ENCODE data around the gene PRR15L. TPM values are rescaled to one million over a fixed set of nuclear protein-coding genes. Genes with fewer than 3 reads are reported as not detected.

Gene PRR15L
- total RNA-seq, 4 donors from 2014 or later: 9.9 to 45.1 (median 24.3) TPM

DNA sequence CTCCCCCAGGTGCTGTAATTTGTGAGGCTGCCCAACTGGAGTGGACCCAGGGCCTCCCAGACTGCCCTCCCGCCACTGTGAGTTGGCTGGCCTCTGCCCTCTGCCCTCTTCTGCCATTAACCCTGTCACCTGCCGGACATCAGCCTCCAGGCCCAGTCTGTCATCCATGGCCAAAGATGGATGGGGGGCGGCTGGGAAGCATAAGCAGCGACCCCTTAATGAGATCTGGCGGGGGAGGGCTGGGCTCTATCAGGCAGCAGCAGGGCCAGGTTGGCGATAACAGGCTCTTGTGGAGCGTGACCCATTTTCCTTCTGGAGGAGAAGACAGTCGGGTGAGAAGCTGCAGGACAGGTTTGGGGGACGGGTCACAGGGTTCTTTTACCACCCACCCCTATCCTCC lies 38.5 kb upstream of the PRR15L start:
- intact Hi-C loops (cut with DNase I; ENCODE audit: low total_unique reads): no loop called here
- 62 to 65% methylated on average over 9 of the region's 9 CpGs for WGBS, 2 donors
- H3K4me3 ChIP-seq (ENCODE audit: low read depth, poor library complexity, severe bottlenecking): no peak overlapping the region
- no peak for DNase-seq (ENCODE audit: low spot score in 2 of 2)
- TF ChIP-seq, protein P1, sequence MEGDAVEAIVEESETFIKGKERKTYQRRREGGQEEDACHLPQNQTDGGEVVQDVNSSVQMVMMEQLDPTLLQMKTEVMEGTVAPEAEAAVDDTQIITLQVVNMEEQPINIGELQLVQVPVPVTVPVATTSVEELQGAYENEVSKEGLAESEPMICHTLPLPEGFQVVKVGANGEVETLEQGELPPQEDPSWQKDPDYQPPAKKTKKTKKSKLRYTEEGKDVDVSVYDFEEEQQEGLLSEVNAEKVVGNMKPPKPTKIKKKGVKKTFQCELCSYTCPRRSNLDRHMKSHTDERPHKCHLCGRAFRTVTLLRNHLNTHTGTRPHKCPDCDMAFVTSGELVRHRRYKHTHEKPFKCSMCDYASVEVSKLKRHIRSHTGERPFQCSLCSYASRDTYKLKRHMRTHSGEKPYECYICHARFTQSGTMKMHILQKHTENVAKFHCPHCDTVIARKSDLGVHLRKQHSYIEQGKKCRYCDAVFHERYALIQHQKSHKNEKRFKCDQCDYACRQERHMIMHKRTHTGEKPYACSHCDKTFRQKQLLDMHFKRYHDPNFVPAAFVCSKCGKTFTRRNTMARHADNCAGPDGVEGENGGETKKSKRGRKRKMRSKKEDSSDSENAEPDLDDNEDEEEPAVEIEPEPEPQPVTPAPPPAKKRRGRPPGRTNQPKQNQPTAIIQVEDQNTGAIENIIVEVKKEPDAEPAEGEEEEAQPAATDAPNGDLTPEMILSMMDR (IDR thresholded peaks at IDR 0.05): no peak
- TF ChIP-seq POLR2A (IDR thresholded peaks at IDR 0.05): no peak

DNA sequence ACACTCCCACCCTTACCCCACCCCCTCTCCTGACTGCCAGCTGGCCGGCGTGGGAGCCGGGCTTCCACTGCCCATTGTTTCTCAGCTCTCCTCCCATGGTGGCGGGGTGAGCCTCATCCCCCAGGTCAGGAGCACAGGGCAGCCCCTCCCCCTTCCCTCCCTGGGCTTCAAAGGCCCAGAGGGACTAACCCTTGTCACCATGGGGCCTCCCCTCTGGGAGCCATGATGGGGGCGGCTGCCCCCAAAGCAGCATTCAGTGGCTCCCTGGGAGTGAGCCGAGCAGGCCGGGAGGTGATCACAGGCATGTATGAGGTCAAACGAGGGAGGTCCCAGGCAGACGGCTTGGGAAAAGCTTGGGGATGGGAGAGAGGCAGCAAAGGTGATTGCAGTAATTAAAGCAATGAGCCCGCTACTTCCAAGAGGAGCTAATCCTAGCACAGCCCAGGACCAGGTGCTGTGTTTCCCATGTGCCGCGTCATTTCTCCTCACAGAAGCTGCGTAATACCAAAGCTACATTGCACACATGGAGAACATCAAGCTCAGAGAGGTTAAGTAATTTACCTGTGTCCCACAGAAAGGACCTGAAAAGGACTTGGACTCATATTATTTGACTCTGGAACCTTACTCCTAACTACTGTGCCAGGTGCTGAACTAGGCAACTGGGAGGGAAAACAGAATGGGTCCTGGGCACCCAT lies 37.7 kb upstream of the PRR15L start:
- intact Hi-C loops (cut with DNase I; ENCODE audit: low total_unique reads): no loop called here
- no peak for DNase-seq (ENCODE audit: low spot score in 2 of 2)
- TF ChIP-seq POLR2A (IDR thresholded peaks at IDR 0.05): no peak
- TF ChIP-seq, protein P1 (IDR thresholded peaks at IDR 0.05): no peak
- WGBS, 2 donors: 77 to 79% methylated on average over 11 to 13 of the region's 13 CpGs
- no peak overlapping the region for H3K4me3 ChIP-seq (ENCODE audit: low read depth, poor library complexity, severe bottlenecking)

DNA sequence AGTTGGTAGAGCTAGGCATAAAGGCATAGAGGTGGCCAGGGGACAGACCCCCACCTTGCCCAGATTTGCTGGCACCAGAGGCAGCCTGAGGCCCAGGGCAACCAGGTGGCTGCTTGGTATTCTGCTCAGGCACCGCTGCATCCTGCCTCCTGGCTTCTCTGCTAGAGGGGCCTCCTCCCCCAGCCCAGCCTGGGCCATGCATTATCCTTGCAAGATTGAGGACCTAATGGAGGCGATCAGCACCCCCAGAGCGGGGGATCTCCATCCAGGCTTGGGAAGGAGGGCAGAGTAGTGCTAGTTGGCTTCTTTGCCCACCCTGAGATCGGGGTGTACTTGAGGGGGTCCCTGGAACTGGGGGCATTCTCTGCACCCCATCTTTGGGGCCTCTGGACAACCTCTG lies 37.0 kb upstream of the PRR15L start:
- H3K4me3 ChIP-seq (ENCODE audit: low read depth, poor library complexity, severe bottlenecking): no peak overlapping the region
- 83% methylated on average over 3 to 4 of the region's 4 CpGs for WGBS, 2 donors
- no peak for DNase-seq (ENCODE audit: low spot score in 2 of 2)
- intact Hi-C loops (cut with DNase I; ENCODE audit: low total_unique reads): no loop called here
- TF ChIP-seq, protein P1 (IDR thresholded peaks at IDR 0.05): no peak
- TF ChIP-seq POLR2A (IDR thresholded peaks at IDR 0.05): no peak

DNA sequence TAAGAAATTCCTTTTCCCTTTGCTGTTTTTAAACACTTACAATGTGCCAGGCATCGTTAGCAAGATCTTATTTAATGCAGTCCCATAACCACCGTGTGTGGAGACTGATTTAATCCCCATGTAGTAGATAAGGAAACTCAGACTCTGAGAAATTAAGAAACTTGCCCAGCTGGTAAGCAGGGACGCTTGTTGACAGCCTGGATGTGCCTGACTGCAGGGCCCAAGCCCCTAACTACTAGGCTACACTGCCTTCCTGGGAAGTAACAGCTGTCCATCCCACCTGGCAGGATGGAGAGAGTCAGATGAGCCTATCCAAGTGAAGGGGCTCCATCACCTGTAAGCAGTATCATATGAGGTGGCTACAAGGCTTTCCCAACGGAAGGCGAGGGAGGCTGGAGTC lies 36.3 kb upstream of the PRR15L start:
- WGBS, 2 donors: 81 to 82% methylated on average over 5 of the region's 5 CpGs
- intact Hi-C loops (cut with DNase I; ENCODE audit: low total_unique reads): no loop called here
- TF ChIP-seq, protein P1 (IDR thresholded peaks at IDR 0.05): no peak
- no peak for TF ChIP-seq POLR2A (IDR thresholded peaks at IDR 0.05)
- no peak for DNase-seq (ENCODE audit: low spot score in 2 of 2)
- H3K4me3 ChIP-seq (ENCODE audit: low read depth, poor library complexity, severe bottlenecking): no peak overlapping the region

DNA sequence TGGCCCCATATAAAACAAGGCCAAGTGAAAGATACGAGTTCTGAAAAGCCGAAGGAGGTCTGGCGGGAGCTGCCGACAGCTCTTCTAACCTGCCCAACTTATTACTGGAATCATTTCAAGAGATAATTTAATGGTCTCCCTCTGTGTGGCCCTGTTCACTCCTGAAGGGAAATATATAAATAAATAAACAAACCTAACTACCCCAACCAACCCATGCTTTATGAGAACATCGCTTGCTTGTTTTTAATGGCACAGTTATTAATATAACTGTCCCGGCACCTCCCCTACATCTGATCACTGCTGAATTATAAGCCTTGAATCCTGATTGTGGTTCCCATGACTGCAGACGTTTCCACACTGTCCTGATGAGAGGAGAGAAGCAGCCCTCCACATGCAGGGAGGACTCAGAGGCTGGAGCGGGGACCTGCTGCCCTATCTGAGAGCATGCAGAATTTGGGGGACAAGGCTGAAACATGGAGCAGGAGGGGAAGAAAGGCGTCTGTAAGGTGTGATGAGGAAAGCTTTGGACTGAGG lies 35.4 kb upstream of the PRR15L start:
- intact Hi-C loops (cut with DNase I; ENCODE audit: low total_unique reads): no loop called here
- no peak overlapping the region for H3K4me3 ChIP-seq (ENCODE audit: low read depth, poor library complexity, severe bottlenecking)
- 76 to 77% methylated on average over 9 of the region's 9 CpGs for WGBS, 2 donors
- no peak for DNase-seq (ENCODE audit: low spot score in 2 of 2)
- TF ChIP-seq, protein P1 (IDR thresholded peaks at IDR 0.05): no peak
- TF ChIP-seq POLR2A (IDR thresholded peaks at IDR 0.05): no peak

DNA sequence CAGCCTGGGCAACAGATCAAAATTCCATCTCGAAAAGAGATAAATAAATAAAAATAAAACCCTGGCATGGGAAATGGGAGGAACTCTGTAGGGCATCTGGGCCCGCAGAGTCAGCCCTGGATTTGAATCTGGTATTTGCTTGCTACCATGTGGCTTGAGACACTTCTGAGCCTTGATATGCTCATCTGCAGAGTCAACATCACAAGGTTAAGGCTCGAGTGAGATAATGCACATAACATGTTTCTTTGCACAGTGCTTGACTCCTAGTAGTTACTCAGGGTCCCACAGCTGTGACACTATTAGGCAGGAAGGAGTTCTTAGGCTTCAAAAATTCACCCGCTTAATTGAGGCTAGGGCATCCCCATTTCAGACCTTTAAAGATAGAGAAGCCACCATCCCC lies 34.5 kb upstream of the PRR15L start:
- TF ChIP-seq, protein P1 (IDR thresholded peaks at IDR 0.05): no peak
- TF ChIP-seq POLR2A (IDR thresholded peaks at IDR 0.05): no peak
- no peak for DNase-seq (ENCODE audit: low spot score in 2 of 2)
- no peak overlapping the region for H3K4me3 ChIP-seq (ENCODE audit: low read depth, poor library complexity, severe bottlenecking)
- intact Hi-C loops (cut with DNase I; ENCODE audit: low total_unique reads): no loop called here
- 75 to 76% methylated on average over 4 of the region's 4 CpGs for WGBS, 2 donors

All from lower leg skin (tissue), 4 donors.